ENCODE results near the gene FAM120C.

Gene FAM120C

DNA sequence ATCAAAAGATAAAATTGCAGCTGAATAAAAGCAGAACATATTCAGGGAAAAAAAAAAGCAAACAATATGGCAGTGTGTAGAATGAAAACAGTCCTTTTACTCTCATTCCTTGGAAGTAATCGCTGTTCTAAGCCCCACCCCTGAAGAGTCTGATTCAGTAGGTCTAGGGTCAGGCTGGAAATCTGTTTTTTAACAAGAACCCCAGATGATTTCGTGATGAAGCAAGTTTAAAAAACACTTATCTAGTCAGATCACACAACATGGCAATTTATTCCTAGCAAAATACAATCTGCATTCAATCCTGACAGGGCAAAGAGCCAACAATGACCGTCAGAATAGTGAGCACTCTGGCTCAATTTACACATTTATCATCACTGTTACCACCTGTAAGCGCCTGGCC lies 16.1 kb downstream of the FAM120C start:
- no peak for DNase-seq

DNA sequence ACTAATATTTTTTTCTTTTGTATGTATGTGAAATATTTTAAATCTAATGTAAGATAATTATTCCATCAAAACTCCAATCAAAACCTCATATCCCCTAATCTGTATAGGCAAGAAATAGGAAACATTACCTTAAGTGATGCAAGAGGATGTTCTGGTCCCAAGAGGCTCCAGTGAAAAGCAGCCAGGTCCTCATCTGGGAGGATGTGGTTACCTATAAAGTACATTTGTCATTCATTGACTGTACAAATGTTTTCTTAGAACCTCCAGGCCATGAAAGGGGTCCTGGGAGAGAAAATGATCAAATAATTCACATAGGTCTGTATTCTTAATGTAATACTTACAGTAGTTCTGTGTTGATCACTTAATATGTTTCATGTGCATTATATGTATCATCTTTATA lies 25.5 kb downstream of the FAM120C start:
- no peak for DNase-seq

DNA sequence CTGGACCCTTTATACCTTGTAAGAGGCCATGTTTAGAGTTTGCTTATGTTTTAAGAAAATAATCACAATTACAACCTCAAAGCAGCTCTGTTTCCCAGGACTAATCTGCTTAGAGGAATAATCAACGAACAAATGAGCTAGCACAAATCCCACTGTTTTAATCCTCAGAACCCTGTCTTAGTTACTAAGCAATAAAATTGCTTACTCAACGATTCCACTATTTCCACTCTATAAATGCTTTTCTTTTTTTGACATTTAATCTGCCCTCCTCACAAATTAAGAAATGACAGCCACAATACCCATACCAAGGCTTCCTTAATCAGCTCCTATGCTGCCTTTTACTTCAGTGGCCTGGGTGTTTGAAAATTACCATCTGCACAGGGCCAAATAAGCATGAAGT lies 48.8 kb downstream of the FAM120C start:
- DNase-seq: no peak

DNA sequence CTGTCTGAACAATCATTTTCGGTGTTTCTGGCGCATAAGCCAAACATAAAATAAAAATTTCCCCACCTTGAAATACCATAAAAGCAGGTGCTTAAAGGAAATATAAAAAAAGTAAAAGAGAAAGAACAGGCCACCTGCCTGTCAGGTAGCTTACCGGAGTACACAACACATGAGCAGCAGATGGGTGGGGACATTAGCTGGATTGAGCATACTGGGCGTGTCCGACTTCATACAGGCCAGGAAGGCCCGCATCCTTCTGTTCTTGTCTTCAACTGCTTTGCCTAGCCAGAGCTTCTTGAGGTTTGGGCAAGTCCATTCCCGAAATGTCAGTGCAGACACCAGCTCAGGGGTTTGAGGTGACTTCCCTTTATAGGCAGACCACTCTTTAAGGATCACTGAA lies 66.7 kb downstream of the FAM120C start:
- DNase-seq: no peak

DNA sequence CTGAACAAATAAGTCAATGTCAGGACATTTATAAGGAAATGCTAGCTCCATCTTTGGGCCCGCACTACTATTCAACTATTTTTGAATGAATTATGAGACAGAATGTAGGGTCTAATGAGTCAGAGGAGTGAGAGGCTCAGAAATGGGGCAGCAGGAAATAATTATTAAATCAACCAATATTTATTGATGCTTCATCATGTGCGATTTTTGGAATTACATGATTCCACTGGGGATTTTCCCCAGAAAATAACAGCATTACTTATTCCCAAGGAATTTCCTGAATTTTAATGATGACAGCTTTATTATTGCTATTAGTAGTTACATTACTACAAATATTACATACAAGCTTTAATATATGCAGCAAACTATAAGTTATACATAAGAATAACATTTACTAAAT lies 89.5 kb downstream of the FAM120C start:
- no peak for DNase-seq

DNA sequence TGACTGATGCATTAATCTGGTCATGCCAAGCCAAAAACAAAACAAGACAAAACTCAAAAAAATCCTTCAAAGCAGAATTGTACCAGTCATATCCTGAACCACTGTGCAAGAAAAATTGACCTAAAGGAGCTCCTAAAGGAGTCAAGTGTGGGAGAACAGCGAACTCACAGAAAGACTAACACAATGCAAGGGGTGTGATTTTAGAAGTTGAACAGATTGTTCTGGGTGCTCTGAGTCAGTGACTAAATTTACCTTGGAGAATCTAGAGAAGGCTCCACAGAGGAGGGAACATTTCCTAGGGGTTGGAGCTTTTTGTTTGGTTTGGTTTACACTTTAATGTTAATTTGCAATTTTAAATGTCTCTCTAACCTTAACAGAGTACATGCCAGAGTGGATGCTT lies 89.9 kb downstream of the FAM120C start:
- no peak for DNase-seq

DNA sequence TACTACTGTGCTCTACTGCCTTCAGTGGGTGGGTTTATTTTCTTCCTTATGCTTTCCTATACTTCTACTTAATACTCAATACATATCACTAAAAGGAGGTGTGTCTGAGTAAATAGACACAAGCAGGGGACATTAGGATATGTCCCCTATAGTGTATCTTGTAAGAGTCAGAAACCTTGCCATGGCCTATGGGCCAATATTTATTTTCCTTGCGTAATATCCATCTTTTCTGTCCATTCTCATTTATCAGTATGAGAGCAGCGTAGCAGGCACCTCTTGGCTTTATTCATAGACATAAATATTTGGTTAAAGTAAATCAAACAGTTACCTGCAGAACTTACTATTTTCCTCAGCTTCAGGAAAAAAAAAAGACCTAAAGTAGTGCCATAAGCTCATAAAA lies 92.2 kb downstream of the FAM120C start:
- no peak for DNase-seq

DNA sequence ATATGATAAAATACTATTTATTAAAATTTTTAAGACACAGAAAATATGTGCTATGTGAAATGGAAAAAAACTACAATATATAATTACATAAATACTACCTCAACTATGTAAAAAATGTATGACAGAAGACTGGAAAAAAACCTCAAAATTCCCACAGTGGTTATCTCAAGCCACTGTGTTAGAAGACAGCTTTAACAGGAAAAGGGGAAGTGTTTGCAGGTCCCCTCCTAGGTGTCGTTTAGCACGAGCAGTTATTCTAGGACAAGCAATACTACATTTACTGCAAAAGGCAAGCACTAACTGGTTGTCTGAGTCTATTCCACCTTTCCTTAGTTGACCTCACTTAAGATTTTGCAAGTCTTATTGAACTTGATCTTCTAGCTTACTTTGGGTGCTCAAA lies 93.9 kb downstream of the FAM120C start:
- DNase-seq: no peak

DNA sequence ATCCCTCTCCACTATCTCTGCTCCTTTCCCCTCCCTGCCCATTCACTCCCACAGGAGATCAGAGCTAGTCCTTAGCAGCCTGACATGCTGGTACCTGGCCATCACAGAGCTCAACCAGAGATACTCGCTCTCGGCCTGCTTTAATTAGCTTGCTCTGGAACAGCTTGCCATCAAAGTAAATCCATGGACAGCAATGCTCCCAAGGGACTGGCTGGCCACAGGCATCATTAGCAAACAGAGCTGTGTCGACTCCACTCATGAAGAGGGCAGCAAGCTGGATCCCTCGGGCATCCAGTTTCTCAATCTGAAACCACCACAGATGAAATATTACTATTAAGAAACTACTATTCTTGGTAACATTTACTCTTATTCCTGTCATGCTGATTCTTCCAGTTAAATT lies 95.4 kb downstream of the FAM120C start:
- no peak for DNase-seq

DNA sequence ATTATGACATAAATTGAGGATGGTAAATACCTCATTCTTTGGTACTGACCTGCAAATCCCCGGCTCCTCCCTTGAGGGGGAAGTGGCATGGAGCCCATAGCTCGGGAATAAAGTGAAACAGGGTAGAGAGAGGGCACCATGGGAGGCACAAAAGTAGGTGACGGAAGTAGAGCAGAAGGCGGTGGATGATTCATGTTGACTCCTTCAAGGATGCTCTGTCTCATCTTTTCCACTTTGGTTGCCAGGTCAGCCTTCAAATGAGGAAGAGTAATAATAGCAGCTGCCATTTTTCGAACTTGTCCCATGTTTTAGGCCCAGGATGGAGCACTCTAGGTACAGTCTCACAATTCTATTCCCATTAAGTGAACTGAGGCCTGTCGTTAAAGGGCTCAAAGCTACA lies 97.4 kb downstream of the FAM120C start:
- DNase-seq: no peak

DNA sequence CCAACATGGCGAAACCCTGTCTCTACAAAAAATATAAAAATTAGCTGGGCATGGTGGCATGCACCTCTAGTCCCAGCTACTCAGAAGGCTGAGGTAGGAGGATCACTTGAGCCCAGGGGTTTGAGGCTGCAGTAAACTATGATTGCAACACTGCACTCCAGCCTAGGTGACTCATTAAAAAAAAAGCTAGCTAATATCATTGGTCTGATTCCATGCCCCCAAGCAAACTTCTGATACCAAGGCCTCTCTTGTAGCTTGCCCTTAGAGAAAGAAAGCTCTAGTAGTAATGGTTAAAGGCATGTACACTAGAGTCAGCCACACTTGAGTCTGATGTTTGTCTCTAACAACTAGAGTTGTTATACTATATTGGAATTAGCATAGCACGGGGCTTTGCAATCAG lies 106.2 kb downstream of the FAM120C start:
- DNase-seq: no peak

DNA sequence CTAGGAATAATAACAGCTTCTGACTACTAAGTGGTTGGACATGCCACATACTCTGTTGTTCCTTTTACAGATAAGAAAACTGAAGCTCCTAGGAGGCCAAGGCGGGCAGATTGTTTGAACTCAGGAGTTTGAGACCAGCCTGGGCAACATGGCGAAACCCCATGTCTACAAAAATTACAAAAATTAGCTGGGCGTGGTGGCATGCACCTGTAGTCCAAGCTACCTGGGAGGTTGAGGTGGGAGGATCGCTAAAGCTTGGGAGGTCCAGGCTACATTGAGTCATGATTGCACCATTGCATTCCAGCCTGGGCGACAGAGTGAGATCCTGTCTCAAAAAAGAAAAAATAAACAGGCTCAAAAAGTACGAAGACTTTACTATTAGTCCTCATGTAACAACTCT lies 108.2 kb downstream of the FAM120C start:
- DNase-seq: no peak

DNA sequence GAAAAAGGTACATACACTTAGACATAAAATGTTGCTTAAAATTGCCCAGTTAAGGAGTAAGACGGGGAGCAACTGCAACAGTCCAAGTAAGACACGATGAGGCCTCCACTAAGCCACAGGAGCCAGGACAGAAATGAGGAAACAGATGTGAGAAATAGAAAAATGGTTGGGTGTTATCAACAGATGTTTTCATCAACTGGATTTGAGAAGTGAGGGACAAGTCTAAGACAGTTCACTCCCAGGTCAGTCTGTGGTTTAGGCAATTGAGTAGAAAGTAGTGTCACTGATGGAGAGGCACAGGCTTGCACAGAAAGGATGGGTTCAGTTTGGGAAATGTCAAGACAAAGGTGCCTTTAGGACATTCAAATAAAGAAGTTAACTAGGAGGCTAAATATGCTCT lies 115.3 kb downstream of the FAM120C start:
- DNase-seq: no peak

DNA sequence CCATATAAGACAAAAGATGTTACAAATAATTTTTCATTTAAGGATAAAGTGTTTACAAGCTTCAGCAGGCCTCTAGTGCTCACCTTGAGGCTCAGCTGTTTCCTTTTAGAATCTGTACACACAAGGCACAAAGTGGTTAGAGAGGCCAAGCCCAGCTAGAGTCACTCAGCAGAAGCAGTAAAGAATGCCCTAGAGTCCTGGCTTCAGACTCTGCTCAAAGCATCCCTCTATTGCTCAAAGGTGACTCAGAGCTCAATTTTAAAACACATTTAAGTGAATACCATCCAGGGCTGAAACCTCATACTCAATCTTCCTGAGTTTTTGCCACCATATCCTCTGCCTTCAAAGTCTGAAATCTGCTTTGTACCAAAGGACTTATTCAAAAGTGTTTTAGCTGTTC lies 116.2 kb downstream of the FAM120C start:
- DNase-seq: no peak

DNA sequence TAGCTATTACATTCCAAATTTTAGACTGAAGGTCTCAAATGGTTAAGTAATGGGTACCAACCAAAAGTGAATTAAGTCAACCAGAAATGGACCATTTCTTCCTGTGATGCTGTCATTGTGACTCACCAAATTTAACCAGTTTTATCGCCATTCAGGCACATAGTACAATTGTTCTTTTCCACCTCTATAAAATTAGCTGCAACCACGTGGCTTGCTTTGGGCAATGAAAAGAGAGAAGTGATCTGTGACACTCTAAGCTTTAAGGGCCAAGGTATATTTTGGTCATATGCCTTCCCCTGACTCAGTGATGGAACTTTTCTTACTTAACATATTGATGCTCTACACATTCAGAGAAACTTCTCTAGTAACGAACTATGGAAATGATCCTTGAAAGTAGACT lies 118.5 kb downstream of the FAM120C start:
- DNase-seq: no peak

DNA sequence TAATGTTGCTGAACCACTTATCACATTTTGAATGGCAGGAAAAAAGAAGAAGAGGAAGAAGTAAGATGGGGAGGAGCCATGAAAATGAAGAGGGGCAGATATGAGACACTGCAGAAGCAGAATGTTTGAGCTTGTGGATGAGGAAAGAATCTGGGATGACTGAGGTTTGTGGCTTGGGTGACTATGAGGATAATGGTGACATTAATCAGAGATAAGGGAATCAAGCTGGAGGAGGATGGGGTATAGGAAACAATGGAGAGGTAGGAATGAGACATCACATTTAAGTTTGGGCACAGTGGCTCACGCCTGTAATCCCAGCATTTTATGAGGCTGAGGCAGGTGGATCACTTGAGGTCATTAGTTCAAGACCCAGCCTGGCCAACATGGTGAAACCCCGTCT lies 119.7 kb downstream of the FAM120C start:
- no peak for DNase-seq

DNA sequence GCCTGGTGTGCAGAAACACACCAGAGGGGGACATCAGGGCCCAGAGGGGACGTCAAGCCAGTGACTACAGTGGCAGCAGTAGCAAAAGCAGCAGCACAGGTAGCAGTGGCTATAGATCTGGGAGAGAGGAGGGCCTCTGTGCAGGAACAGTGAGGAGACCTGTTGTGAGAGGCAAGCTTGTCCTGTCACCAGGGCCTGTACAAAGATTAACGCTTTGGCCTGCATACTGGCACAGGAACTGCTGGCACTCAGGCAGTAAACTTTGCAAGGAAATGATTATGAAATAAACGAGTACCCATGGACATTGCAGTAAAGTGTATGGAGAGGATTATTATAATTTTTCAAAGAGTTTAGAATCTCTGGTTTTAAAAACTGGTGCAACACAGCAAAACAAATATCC lies 133.3 kb downstream of the FAM120C start:
- no peak for DNase-seq

DNA sequence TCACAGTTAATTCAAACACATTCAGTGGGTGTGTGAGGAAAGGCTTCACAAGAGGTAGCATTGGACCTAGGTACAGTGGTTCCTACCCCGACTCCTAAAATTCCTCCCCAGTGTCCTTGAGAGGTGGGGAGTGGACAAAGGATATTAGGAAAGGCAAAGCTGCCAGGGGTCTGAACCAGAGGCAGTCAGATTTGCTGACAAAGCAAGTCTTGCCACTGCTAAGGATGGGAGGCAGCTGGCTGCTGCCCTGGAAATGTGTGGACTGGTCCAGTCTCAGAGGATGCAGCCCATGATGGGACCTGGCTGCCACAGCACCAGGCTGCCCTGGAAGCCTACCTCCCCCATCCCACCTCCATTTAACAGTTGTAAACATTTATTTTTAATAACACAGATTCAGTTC lies 134.6 kb downstream of the FAM120C start:
- DNase-seq: no peak

DNA sequence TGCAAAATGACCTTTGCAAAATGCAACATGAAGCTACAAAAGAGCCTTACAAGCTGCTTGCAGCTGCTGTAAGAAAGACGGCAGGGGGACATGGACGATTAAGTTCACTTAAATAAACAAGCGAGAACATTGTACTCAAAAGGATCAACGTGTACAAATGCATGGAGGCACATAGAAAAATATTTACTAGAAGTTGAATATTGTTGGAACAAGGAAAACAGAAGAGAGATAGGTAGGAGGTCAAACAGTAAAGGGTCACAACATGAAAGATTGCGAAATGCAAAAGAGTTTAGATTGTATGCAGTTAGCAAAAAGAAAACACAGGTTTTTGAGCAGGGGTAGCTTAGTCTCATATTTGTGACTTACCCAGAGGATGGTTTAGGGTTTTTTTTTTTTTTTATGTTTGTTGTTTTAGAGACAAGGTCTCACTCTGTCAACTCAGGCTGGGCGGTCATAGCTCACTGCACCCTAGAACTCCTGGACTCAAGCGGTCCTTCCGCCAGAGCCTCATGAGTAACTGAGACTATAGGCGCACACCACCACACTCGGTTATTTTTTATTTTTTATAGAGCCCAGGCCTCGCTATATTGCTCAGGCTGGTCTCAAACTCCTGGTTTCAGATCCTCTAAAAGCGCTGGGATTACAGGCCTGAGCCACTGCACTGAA lies 137.4 kb downstream of the FAM120C start:
- no peak for DNase-seq

DNA sequence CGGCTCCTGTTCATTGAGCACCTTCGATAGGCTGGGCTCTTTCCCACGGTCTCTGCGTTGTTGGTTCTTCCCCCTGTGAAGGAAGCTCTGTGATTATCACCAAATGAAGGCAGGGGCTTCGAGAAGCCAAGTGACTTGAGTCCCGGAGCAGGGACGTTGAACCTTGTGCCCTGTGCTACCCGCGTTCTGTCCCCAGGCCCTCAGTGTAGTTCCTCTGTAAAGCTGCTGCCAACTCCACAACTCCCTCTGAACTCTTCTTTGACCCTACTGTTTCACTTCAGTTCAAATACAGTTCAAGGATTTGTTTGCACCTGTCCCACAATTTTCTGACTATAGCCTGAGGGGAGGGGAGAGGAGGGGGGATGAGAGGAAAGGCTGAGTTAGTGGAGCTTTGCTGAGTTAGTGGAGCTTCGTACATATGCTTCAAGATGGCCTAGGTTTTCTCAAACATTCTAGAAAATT lies 138.1 kb downstream of the FAM120C start:
- no peak for DNase-seq

DNA sequence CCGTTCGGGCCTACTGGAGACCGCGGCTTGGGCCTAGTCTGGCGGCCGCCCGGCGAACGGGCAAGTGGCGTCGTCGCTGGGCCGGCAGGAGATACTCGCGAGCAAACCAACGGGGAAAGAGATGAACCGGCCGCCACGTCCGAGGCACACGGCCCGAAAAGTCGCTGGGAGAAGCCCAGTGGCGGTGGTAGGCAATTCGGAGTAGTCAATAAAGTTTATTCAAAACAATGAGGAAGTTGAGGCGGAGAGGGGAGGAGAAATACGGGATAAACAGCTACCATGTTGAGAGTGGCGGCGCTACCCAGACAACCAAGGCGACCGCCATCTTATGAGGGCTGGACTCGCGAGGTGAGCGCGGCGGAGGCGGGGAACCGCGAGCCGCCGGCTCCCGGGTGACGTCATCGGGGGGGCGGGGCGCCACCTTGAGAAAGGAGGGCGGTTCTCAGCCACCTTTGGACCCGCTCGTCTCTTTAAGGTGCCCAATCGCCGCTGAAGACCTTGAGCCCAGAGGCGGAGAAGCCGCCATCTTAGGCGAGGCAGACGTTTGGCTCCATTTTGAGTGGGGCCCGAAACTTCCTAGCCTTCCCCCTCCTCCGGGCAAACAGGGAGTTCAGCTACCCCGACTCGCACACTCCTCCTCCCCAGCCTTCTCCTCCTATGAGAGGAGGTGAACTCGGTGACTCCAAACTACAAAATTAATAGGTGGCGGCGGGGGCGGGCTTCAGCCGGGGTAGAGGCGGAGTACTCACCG lies 138.8 kb downstream of the FAM120C start, which contains the start of gene PHF8:
Gene PHF8, minus strand, starts transcription at position 348 of the 751 bp plus-strand sequence. CDS start 1,745 bp downstream, outside the sequence.
- DNase-seq: peak; percentile 97

DNA sequence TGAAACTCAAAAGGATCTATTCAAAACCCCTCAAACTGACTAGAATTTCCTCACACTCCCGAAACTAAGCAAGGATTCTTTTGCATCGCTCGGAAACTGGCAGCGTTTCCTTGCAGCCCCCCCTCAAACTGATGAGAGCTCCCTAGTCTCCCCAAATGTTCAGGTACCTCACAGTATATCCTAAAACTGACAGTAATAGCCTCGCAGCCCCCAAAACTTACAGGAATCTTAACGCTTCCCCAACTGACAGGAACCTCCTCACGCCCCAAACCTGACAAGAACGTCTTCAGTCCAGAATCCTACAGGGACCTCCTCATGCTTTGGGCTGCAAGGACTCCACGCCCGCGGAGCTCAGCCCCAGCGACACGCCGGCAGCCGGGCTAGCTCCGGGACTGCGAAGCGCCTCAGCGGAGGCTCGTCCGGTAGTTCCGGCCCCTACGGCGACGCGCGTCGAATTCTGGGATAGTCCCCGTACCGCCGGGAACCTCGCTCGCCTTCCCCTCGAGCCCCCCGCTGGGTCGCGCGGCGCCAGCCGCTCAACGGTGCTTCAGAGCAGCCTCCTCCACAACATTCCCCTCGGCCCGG lies 139.4 kb downstream of the FAM120C start:
- peak; percentile 14 for DNase-seq

DNA sequence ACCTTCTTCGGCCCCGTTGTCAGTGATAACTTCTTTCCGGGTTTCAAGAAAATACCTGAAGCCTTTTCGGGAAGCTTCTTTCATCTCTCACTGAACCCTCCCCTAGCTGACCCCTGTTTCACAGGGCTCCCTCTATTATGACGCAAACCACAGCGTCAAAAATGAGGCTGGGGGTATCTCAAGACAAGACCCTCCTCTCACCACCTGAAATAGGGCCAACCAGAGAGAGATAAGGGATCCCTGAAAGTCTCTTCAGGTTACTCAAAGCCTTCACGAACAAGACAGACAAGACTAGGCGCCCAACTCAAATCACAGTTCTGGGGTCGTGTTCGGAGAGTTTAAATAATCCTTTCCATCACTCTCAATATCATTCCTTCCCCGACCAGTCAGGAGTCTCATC lies 140.0 kb downstream of the FAM120C start:
- no peak for DNase-seq

DNA sequence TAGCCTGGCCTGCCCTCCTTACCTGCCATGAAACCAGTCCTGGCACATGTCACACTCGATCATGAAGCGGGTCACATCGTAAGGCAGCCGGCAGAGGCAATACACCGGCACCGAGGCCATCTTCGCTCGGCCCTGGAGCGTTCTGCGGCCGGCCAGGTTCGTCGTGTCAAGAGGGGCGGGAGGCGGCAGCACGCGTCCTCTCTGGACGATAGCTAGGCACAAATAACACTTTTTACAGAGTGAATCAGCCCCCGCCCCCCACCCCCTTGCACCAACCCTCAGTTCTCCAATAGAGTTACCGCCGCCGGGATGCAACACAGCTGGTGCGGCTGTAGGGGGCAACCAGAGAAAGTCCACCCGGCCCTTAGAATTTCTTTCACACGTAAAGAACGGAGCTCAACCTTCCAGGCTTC lies 140.4 kb downstream of the FAM120C start:
- DNase-seq: peak; percentile 33
